Fibroblast of peridontal ligament (primary cell): Measurements from ENCODE around the gene TCERG1L.

Experiments
- DNase-seq: peaks from one replicate; pipeline ENCODE4 v3.0.0-alpha.2; 2010; ENCODE audit errors: extremely low read depth

Gene TCERG1L

GRCh38 chr10:131270461-131271190, 40.9 kb downstream of the TCERG1L start:
- no peak for DNase-seq

GRCh38 chr10:131269776-131270460, 41.6 kb downstream of the TCERG1L start:
- DNase-seq = no peak

- DNase-seq = no peak
These were observed 43.8 kb downstream of the TCERG1L start for GRCh38 chr10:131267814-131268095.

GRCh38 chr10:131266936-131267813, 44.3 kb downstream of the TCERG1L start:
- no peak for DNase-seq

- DNase-seq = no peak
These were observed 47.3 kb downstream of the TCERG1L start for GRCh38 chr10:131264110-131264788.

GRCh38 chr10:131261890-131262475, 49.5 kb downstream of the TCERG1L start:
- DNase-seq = no peak

- no peak for DNase-seq
These were observed 50.9 kb downstream of the TCERG1L start for GRCh38 chr10:131260452-131261211.

GRCh38 chr10:131260031-131260430, 51.5 kb downstream of the TCERG1L start:
- DNase-seq = no peak

GRCh38 chr10:131259535-131259934, 52.0 kb downstream of the TCERG1L start:
- DNase-seq = no peak

GRCh38 chr10:131258256-131258655, 53.3 kb downstream of the TCERG1L start:
- no peak for DNase-seq

- no peak for DNase-seq
These were observed 54.5 kb downstream of the TCERG1L start for GRCh38 chr10:131257027-131257426.

GRCh38 chr10:131254859-131255252, 56.7 kb downstream of the TCERG1L start:
- DNase-seq = no peak

- DNase-seq = no peak
These were observed 57.3 kb downstream of the TCERG1L start for GRCh38 chr10:131253931-131254858.

GRCh38 chr10:131252567-131253276, 58.8 kb downstream of the TCERG1L start:
- DNase-seq = no peak

GRCh38 chr10:131251146-131251541, 60.4 kb downstream of the TCERG1L start:
- no peak for DNase-seq

- DNase-seq = no peak
These were observed 60.9 kb downstream of the TCERG1L start for GRCh38 chr10:131250454-131251145.

GRCh38 chr10:131249955-131250344, 61.6 kb downstream of the TCERG1L start:
- DNase-seq = no peak

GRCh38 chr10:131249238-131249954, 62.1 kb downstream of the TCERG1L start:
- no peak for DNase-seq
